HCT116 (cell line): Measurements from ENCODE around the gene PNKP. TPM values are rescaled to one million over a fixed set of nuclear protein-coding genes. Genes with fewer than 3 reads are reported as not detected.
A peak's percentile ranks its signal among the peaks of the same experiment; 100 is the strongest.

Experiments used
- ATAC-seq: fragments of 200-7000 bp; cut with Tn5 transposase; 2 replicates; pipeline ENCODE4 v1.9.1; 2020; ENCODE audit warnings: mild to moderate bottlenecking, moderate library complexity
- BruUV-seq: library from RNA; stranded (reverse); fragments of 400-500 nt; replicated peaks from 2 replicates; lab custom pipeline; 2021; lab: Mats Ljungman, UMichigan
- CTCF ChIA-PET: fragments of 300-600 bp; sonication (Branson Sonifier 250); formaldehyde crosslinking; loops from one replicate; lab custom pipeline; 2021; ENCODE audit warnings: antibody characterized with exemption; lab: Charles Lee
- POLR2A ChIA-PET: fragments of 300-600, 350-600 bp; sonication (Branson Sonifier 250); formaldehyde crosslinking; loops from one replicate; lab custom pipeline; 2021; ENCODE audit warnings: antibody characterized with exemption; lab: Charles Lee
- RAD21 ChIA-PET, 2 experiments: fragments of 300-600 bp; sonication (Branson Sonifier 250); formaldehyde crosslinking; loops; one replicate each; lab custom pipeline; 2023; ENCODE audit warnings: low total read pairs in 2 of 2; ENCODE audit not compliant: uncharacterized antibody in 2 of 2, unreplicated experiment in 2 of 2, low non-redundant PET in 1 of 2; lab: Charles Lee
- DNase-seq: peaks from one replicate; pipeline ENCODE4 v3.0.0-alpha.2; 2010; ENCODE audit warnings: low read depth, low spot score
- H2AFZ ChIP-seq: fragments of 200-600 bp; shearing (Covaris generic), sonication (generic); 2 replicates; pipeline ENCODE4 v1.6.1; 2017; ENCODE audit warnings: low read depth, mixed run types, mixed read lengths, antibody characterized with exemption, low read length; ENCODE audit not compliant: poor library complexity, severe bottlenecking
- H3K27ac ChIP-seq: 2 replicates; pipeline ENCODE4 v1.5.1; 2012; ENCODE audit warnings: low read depth, low read length
- H3K27me3 ChIP-seq: fragments of 200-600 bp; sonication (generic); 2 replicates; pipeline ENCODE4 v1.6.1; 2016; ENCODE audit warnings: mixed run types, low read length, mixed read lengths; ENCODE audit not compliant: insufficient read depth
- H3K36me3 ChIP-seq, 2 experiments: fragments of 200-500 bp in 1 of 2; fragments of 200-600 bp in 1 of 2; sonication (Bioruptor generic) in 1 of 2; sonication (generic) in 1 of 2; 2 replicates each; pipeline versions ENCODE4 v1.5.1 to v1.6.1; 2014 to 2016; ENCODE audit warnings: low read length in 2 of 2, inconsistent platforms in 1 of 2, mixed read lengths in 1 of 2, mixed run types in 1 of 2; ENCODE audit not compliant: insufficient read depth in 2 of 2, control insufficient read depth in 1 of 2
- H3K4me1 ChIP-seq, 2 experiments: fragments of 200-600 bp in 1 of 2; sonication (generic) in 1 of 2; 2 replicates each; pipeline versions ENCODE4 v1.5.1 to v1.6.1; 2012 to 2017; ENCODE audit warnings: low read length in 2 of 2, inconsistent platforms in 1 of 2, mild to moderate bottlenecking in 1 of 2, mixed read lengths in 1 of 2, mixed run types in 1 of 2, moderate library complexity in 1 of 2; ENCODE audit not compliant: insufficient read depth in 2 of 2, control insufficient read depth in 1 of 2
- H3K4me2 ChIP-seq: fragments of 200-600 bp; sonication (generic); 2 replicates; pipeline ENCODE4 v1.6.1; 2017; ENCODE audit warnings: mixed run types, low read length, mixed read lengths
- H3K4me3 ChIP-seq, 2 experiments: fragments of 200-600 bp in 1 of 2; sonication (generic) in 1 of 2; replicated peaks in 1 of 2; 2 replicates each; pipeline ENCODE4 v1.5.1; 2011 to 2016; ENCODE audit warnings: low read length in 2 of 2, control low read depth in 1 of 2, low read depth in 1 of 2, mild to moderate bottlenecking in 1 of 2, mixed read lengths in 1 of 2, mixed run types in 1 of 2
- H3K79me2 ChIP-seq: fragments of 200-600 bp; sonication (generic); 2 replicates; pipeline ENCODE4 v1.6.1; 2017; ENCODE audit warnings: mild to moderate bottlenecking, mixed run types, low read length, moderate library complexity, mixed read lengths; ENCODE audit not compliant: insufficient read depth
- H3K9ac ChIP-seq: fragments of 200-600 bp; sonication (generic); 2 replicates; pipeline ENCODE4 v1.6.1; 2016; ENCODE audit warnings: low read length, mixed read lengths
- H3K9me2 ChIP-seq: fragments of 200-600 bp; sonication (generic), shearing (Covaris generic); 2 replicates; pipeline ENCODE4 v1.6.1; 2017; ENCODE audit warnings: mixed run types, mild to moderate bottlenecking, moderate library complexity; ENCODE audit not compliant: insufficient read depth
- H3K9me3 ChIP-seq, 2 experiments: fragments of 200-500 bp in 1 of 2; fragments of 200-600 bp in 1 of 2; sonication (Bioruptor generic) in 1 of 2; sonication (generic) in 1 of 2; 2 replicates each; pipeline ENCODE4 v1.6.1; 2014 to 2017; ENCODE audit warnings: low read length in 2 of 2, mixed read lengths in 2 of 2, inconsistent platforms in 1 of 2, low read depth in 1 of 2, mild to moderate bottlenecking in 1 of 2, mixed run types in 1 of 2, moderate library complexity in 1 of 2; ENCODE audit not compliant: control insufficient read depth in 1 of 2, insufficient read depth in 1 of 2
- H4K20me1 ChIP-seq: fragments of 200-600 bp; sonication (generic), shearing (Covaris generic); 2 replicates; pipeline ENCODE4 v1.6.1; 2017; ENCODE audit warnings: mixed run types, mild to moderate bottlenecking, moderate library complexity; ENCODE audit not compliant: insufficient read depth
- ATF3 ChIP-seq: IDR thresholded peaks from 2 replicates; pipeline ENCODE4 v1.6.1; 2012
- SRF ChIP-seq: IDR thresholded peaks from 2 replicates; pipeline ENCODE4 v1.6.1; 2012; ENCODE audit warnings: low read depth
- intact Hi-C: fragments of 100-400 bp; cut with micrococcal nuclease; formaldehyde crosslinking; loops from 2 replicates; pipeline ENCODE4 v1.10.0; 2022
- total RNA-seq: library from RNA; stranded (reverse); gene quantifications from one replicate; pipeline ENCODE4 v1.2.1, GENCODE V29; 2021; ENCODE audit not compliant: unreplicated experiment
- TF ChIP-seq, protein P1 (sequence below): IDR thresholded peaks from 2 replicates; pipeline ENCODE4 v1.6.1; 2011; ENCODE audit warnings: mild to moderate bottlenecking, low read length, moderate library complexity; ENCODE audit not compliant: insufficient replicate concordance; ENCODE audit errors: extremely low read depth
- TF ChIP-seq, protein P2 (sequence below): IDR thresholded peaks from 2 replicates; pipeline ENCODE4 v1.6.1; 2012

The PNKP gene
- total RNA-seq, 1 experiment from 2014 or later = 129 TPM

- no peak for ATAC-seq
- TF ChIP-seq, protein P1, sequence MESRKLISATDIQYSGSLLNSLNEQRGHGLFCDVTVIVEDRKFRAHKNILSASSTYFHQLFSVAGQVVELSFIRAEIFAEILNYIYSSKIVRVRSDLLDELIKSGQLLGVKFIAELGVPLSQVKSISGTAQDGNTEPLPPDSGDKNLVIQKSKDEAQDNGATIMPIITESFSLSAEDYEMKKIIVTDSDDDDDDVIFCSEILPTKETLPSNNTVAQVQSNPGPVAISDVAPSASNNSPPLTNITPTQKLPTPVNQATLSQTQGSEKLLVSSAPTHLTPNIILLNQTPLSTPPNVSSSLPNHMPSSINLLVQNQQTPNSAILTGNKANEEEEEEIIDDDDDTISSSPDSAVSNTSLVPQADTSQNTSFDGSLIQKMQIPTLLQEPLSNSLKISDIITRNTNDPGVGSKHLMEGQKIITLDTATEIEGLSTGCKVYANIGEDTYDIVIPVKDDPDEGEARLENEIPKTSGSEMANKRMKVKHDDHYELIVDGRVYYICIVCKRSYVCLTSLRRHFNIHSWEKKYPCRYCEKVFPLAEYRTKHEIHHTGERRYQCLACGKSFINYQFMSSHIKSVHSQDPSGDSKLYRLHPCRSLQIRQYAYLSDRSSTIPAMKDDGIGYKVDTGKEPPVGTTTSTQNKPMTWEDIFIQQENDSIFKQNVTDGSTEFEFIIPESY = no peak
- TF ChIP-seq, protein P2, sequence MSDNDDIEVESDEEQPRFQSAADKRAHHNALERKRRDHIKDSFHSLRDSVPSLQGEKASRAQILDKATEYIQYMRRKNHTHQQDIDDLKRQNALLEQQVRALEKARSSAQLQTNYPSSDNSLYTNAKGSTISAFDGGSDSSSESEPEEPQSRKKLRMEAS = no peak
- TF ChIP-seq ATF3 (no peak), SRF (no peak)
- H3K9ac ChIP-seq = peak overlapping the region; percentile 97; the same call in 1 of the 2 replicates
- H3K4me3 ChIP-seq = peak overlapping the region; percentile 85 to 90
- peak overlapping the region; percentile 98 for H3K4me2 ChIP-seq
- BruUV-seq = TSS peak; percentile 54
- no peak for DNase-seq
- peaks cover 34 to 42% of the 10 kb centered on the region in 2 experiments for H3K4me1 ChIP-seq
- intact Hi-C loops = no loop called here
- H3K27me3 ChIP-seq = no peaks in the 10 kb centered on the region
- no peak overlapping the region for H2AFZ ChIP-seq
- ChIA-PET CTCF (interaction anchor here (0.9 kb wide), 1 partner anchor 99 kb away, joined by 3 read pairs; no protein-coding TSS in a partner anchor), RAD21 (no interaction called here), POLR2A (interaction anchor here (0.5 to 2.5 kb wide), 8 partner anchors 16 to 173 kb away, joined by 4 to 13 read pairs (median 5); partner anchors contain the start of genes AKT1S1, MED25, PRMT1 and TBC1D17)
- no peaks in the 10 kb centered on the region for H3K9me3 ChIP-seq
- H3K79me2 ChIP-seq = peaks cover 30% of the 10 kb centered on the region
- no peaks in the 10 kb centered on the region; a peak in 2 of 4 replicates for H3K36me3 ChIP-seq
- no peaks in the 10 kb centered on the region for H3K9me2 ChIP-seq
- H4K20me1 ChIP-seq = no peaks in the 10 kb centered on the region
- H3K27ac ChIP-seq = peak overlapping the region; percentile 91
Measured at GRCh38 chr19:49849433-49850220, 17.7 kb downstream of the PNKP start.
